Activated CD8-positive, alpha-beta T cell treated with anti-CD3 and anti-CD28 coated beads for 36 hours (primary cell): ENCODE data around the gene ANKMY1. TPM values are rescaled to one million over a fixed set of nuclear protein-coding genes. Genes with fewer than 3 reads are reported as not detected.

Source experiments
- ATAC-seq: fragments of 200-7000 bp; cut with Tn5 transposase; one replicate; pipeline ENCODE4 v1.10.0; 2021; ENCODE audit warnings: mild to moderate bottlenecking, moderate library complexity
- CTCF ChIA-PET: fragments of 350-600 bp; sonication (Branson Sonifier 250); formaldehyde crosslinking; loops from one replicate; lab custom pipeline; 2021; ENCODE audit warnings: antibody characterized with exemption; lab: Charles Lee
- POLR2A ChIA-PET: fragments of 350-600 bp; sonication (Branson Sonifier 250); formaldehyde crosslinking; loops from one replicate; lab custom pipeline; 2021; ENCODE audit warnings: antibody characterized with exemption; lab: Charles Lee
- DNase-seq: peaks from one replicate; pipeline ENCODE4 v3.0.0-alpha.2; 2020
- H3K27ac Mint-ChIP-seq: one replicate; pipeline ENCODE4 v1.8.0; 2021; ENCODE audit warnings: mild to moderate bottlenecking, mixed read lengths
- H3K27me3 Mint-ChIP-seq: one replicate; pipeline ENCODE4 v1.8.0; 2021; ENCODE audit warnings: mixed read lengths
- H3K36me3 Mint-ChIP-seq: one replicate; pipeline ENCODE4 v1.8.0; 2021; ENCODE audit warnings: low read depth, mixed read lengths
- H3K4me1 Mint-ChIP-seq: one replicate; pipeline ENCODE4 v1.8.0; 2021; ENCODE audit warnings: low read depth, mixed read lengths
- H3K4me3 Mint-ChIP-seq: one replicate; pipeline ENCODE4 v1.8.0; 2021; ENCODE audit warnings: mild to moderate bottlenecking, moderate library complexity, mixed read lengths
- H3K9me3 Mint-ChIP-seq: one replicate; pipeline ENCODE4 v1.8.0; 2021; ENCODE audit warnings: mixed read lengths
- intact Hi-C: fragments of 100-400 bp; cut with micrococcal nuclease; formaldehyde crosslinking; loops from one replicate; pipeline ENCODE4 v1.10.0; 2022
- total RNA-seq, 2 experiments: library from RNA; stranded (reverse); gene quantifications; one replicate each; pipeline ENCODE4 v1.2.3, GENCODE V29; 2021
- TF ChIP-seq, protein P1 (sequence below): fragments of 200-600 bp; IDR thresholded peaks from one replicate; pipeline ENCODE4 v1.8.0; 2022; ENCODE audit warnings: antibody characterized with exemption, mild to moderate bottlenecking

Gene ANKMY1
- total RNA-seq, 2 experiments from 2014 or later = 14.5 to 18.6 TPM

DNA sequence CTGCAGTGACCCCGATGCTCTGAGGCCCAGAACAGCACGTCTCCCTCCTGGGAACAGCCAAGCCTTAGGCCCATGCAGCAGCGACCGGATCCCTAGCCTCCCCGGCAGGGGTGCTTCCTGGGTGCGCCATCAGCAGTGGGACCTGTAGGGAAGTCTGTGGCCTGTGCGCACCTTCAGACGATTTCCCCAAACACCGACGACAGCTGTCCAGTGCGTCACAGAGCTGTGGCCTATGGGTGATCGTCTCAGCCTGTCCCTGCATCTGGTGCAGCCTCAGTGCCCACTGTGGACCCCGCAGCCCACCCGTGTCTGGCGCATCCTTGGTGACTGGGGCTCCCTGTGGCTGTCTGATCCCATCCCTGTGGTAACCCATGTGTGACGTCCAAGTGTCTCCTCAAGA lies 113.3 kb downstream of the ANKMY1 start:
- intact Hi-C loops = no loop called here
- DNase-seq = no peak
- POLR2A ChIA-PET = no interaction called here

DNA sequence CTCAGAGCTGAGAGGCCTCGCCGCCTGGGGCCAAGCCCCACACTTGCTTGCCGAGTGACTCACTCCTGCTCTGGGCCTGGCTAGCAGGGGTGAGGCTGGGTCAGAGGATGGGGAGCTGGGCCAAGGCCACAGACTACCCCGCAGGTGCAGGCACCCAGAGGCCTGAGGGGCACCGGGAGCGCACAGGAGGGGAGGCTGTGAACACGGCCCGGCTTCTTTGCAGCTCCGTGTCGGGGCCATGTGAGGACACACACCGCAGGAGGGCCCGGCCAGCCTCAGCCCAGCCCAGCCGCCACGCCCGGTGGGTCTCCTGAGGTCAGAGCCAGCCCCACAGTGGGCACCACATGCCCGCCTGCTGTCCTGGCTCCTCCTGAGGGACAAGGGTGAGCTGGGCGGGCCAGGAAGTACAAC lies 113.9 kb downstream of the ANKMY1 start:
- CTCF ChIA-PET = no interaction called here
- POLR2A ChIA-PET = no interaction called here
- no peaks in the 10 kb centered on the region for H3K4me1 Mint-ChIP-seq
- no peaks in the 10 kb centered on the region for H3K9me3 Mint-ChIP-seq
- H3K27me3 Mint-ChIP-seq = peaks cover under 1% of the 10 kb centered on the region
- DNase-seq (no peak), ATAC-seq (no peak)
- no peak overlapping the region for H3K27ac Mint-ChIP-seq
- TF ChIP-seq, protein P1, sequence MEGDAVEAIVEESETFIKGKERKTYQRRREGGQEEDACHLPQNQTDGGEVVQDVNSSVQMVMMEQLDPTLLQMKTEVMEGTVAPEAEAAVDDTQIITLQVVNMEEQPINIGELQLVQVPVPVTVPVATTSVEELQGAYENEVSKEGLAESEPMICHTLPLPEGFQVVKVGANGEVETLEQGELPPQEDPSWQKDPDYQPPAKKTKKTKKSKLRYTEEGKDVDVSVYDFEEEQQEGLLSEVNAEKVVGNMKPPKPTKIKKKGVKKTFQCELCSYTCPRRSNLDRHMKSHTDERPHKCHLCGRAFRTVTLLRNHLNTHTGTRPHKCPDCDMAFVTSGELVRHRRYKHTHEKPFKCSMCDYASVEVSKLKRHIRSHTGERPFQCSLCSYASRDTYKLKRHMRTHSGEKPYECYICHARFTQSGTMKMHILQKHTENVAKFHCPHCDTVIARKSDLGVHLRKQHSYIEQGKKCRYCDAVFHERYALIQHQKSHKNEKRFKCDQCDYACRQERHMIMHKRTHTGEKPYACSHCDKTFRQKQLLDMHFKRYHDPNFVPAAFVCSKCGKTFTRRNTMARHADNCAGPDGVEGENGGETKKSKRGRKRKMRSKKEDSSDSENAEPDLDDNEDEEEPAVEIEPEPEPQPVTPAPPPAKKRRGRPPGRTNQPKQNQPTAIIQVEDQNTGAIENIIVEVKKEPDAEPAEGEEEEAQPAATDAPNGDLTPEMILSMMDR = no peak
- H3K36me3 Mint-ChIP-seq = no peaks in the 10 kb centered on the region
- intact Hi-C loops = no loop called here
- H3K4me3 Mint-ChIP-seq = no peak overlapping the region

More for the DNA sequence above, 113.3 kb downstream of the ANKMY1 start:
- no peaks in the 10 kb centered on the region for H3K36me3 Mint-ChIP-seq
- no peak overlapping the region for H3K4me3 Mint-ChIP-seq
- no peaks in the 10 kb centered on the region for H3K4me1 Mint-ChIP-seq
- H3K9me3 Mint-ChIP-seq = no peaks in the 10 kb centered on the region
- peaks cover 2% of the 10 kb centered on the region for H3K27me3 Mint-ChIP-seq
- CTCF ChIA-PET = no interaction called here
- TF ChIP-seq, protein P1 = no peak
- no peak for ATAC-seq
- H3K27ac Mint-ChIP-seq = no peak overlapping the region

DNA sequence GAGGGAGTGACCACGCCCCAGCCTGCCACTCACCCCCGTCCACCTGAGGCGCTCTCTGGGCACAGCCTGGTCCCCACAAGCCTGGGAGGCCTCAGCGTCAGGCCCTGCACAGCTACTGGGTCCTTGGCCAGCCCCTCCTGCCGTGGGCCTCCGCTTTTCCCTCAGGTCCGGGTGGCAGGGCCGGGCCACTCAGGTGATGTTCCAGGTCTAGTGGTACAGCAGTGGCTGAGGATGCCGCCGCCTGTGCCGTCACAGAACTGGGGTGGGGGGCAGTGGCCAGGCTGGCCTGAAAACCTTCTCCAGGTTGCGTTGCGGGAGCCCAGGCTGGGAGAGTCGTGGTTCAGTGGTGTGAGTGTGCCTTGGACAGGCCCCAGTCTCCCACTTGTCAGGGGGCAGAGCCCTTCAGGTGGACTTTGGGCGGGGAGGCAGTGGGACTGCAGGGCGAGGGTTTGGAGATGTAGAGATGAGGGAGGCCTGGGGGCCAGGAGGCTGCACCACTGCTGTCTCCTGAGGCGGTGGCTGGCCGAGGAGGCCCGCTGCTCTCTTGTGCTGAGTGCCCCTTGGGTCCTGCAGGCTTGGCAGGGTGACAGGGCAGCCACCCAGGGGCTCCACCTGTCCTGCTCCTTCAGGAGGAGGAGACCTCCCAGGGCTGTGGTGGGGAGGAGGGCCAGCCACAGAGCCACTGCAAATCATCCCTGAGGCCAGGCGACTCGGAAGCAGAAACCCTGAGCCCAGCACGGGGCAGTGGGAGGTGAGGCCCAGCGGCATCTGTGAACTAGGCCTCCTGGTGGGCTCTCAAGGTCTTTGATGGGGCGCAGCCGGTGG lies 114.7 kb downstream of the ANKMY1 start:
- intact Hi-C loops = no loop called here
- Mint-ChIP-seq H3K4me1 (no peaks in the 10 kb centered on the region), H3K4me3 (no peak overlapping the region), H3K36me3 (no peaks in the 10 kb centered on the region), H3K27me3 (peaks cover under 1% of the 10 kb centered on the region), H3K9me3 (no peaks in the 10 kb centered on the region), H3K27ac (no peak overlapping the region)
- TF ChIP-seq, protein P1 = no peak
- no peak for DNase-seq
- POLR2A ChIA-PET = no interaction called here
- CTCF ChIA-PET = interaction anchor here (0.6 kb wide), 1 partner anchor 71 kb away, joined by 3 read pairs; no protein-coding TSS in a partner anchor
- ATAC-seq = no peak

DNA sequence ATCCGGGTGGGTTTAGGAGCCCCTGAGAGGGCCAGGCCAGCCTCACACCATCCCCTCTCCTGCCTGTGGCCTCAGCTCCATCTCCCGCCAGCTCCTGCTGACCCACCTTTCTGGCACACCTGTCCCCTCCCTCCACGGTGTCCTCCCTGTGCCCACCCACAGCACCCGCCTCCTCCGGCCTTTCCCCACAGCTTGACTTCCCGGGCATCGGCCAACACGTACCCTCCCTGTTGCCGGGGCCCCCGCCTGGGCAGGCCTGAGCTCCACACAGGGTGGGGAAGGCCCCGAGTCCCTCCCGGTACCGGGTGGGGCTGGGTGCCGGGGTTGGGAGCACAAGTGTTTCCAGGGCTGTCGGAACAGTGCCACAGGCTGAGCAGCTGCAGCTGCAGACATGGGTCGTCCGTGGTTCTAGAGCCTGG lies 115.8 kb downstream of the ANKMY1 start:
- ChIA-PET CTCF (no interaction called here), POLR2A (no interaction called here)
- Mint-ChIP-seq H3K27ac (no peak overlapping the region), H3K4me3 (no peak overlapping the region), H3K9me3 (no peaks in the 10 kb centered on the region), H3K4me1 (no peaks in the 10 kb centered on the region), H3K27me3 (peaks cover 10% of the 10 kb centered on the region), H3K36me3 (no peaks in the 10 kb centered on the region)
- no peak for ATAC-seq
- TF ChIP-seq, protein P1 = no peak
- no peak for DNase-seq
- intact Hi-C loops = no loop called here

DNA sequence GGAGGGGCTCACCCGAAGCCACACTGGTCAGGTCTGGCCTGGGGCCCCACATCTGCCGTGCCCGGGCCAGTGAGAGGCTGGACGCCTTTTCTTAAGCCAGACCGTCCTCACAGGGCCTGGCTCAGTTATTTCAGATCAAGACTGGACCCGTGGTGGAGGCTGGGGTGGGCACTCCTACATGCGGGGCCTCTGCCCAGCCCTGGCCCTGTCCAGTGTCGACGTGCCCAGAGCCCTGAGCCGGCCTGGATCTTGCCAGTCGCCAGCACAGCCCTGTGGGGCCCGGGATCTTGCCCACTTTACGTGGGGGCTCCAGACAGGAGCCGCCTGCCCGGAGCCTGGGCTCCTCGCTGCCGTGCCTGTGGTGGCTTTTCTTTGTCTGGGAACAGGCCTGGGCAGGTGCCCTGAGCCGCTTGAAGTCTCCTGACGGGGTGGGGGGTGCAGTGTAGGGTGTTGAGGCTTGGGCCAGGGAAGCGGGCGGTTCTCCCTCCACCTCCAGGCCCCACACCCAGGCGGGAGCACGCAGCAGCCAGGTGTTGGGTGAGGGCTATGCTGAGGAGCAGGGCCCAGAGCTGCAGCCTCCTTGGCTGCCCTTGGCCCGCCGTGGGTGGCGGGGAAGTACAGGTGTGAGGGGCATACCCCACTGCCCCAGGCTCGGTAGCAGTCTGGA lies 116.3 kb downstream of the ANKMY1 start:
- H3K27ac Mint-ChIP-seq = no peak overlapping the region
- ChIA-PET CTCF (no interaction called here), POLR2A (interaction anchor here (0.6 kb wide), 1 partner anchor 471 kb away, joined by 4 read pairs; no protein-coding TSS in a partner anchor)
- H3K9me3 Mint-ChIP-seq = no peaks in the 10 kb centered on the region
- TF ChIP-seq, protein P1 = no peak
- H3K4me1 Mint-ChIP-seq = no peaks in the 10 kb centered on the region
- H3K4me3 Mint-ChIP-seq = no peak overlapping the region
- intact Hi-C loops = no loop called here
- peaks cover 13% of the 10 kb centered on the region for H3K27me3 Mint-ChIP-seq
- ATAC-seq = no peak
- H3K36me3 Mint-ChIP-seq = no peaks in the 10 kb centered on the region
- no peak for DNase-seq
